BLaER1 treated with 17β-estradiol and CSF1 and Interleukin-3, amounts not matched to agents 10 nM and 100 nM (cell line): ENCODE results near the gene DEFB125.

Experiments
- H3K27ac ChIP-seq, 11 experiments: shearing (Covaris generic); formaldehyde crosslinking; 2 replicates each; pipeline ENCODE4 v1.8.1; 2022
- H3K27me3 ChIP-seq, 11 experiments: shearing (Covaris generic); formaldehyde crosslinking; 2 replicates each; pipeline ENCODE4 v1.8.1; 2022
- H3K36me3 ChIP-seq, 11 experiments: shearing (Covaris generic); formaldehyde crosslinking; 2 replicates each; pipeline ENCODE4 v1.8.1; 2022
- H3K4me1 ChIP-seq, 10 experiments: shearing (Covaris generic); formaldehyde crosslinking; 2 replicates each; pipeline ENCODE4 v1.8.1; 2022
- H3K4me2 ChIP-seq, 11 experiments: shearing (Covaris generic); formaldehyde crosslinking; 2 replicates each; pipeline ENCODE4 v1.8.1; 2022
- H3K4me3 ChIP-seq, 10 experiments: shearing (Covaris generic); formaldehyde crosslinking; 2 replicates each; pipeline ENCODE4 v1.8.1; 2022
- H3K9ac ChIP-seq, 11 experiments: shearing (Covaris generic); formaldehyde crosslinking; 2 replicates each; pipeline ENCODE4 v1.8.1; 2022
- H3K9me3 ChIP-seq, 11 experiments: shearing (Covaris generic); formaldehyde crosslinking; replicated peaks in 1 of 11; 2 replicates each; pipeline ENCODE4 v1.8.1; 2022
- H4K20me1 ChIP-seq, 11 experiments: shearing (Covaris generic); formaldehyde crosslinking; 2 replicates each; pipeline ENCODE4 v1.8.1; 2022
- Cebpa-rat ChIP-seq, 11 experiments: shearing (Covaris generic); IDR thresholded peaks; 2 replicates each; pipeline ENCODE4 v1.8.1; 2022

Gene DEFB125

GRCh38 chr20:87401-87800 lies at the start of gene DEFB125:
DEFB125 (plus strand) TSS chr20:87672; CDS start chr20:87710, 38 bp downstream.
- no peak within 1 kb of the TSS for H3K4me2 ChIP-seq
- H3K27ac ChIP-seq: no peak within 1 kb of the TSS
- no peak within 1 kb of the TSS for H3K4me3 ChIP-seq
- no peak for TF ChIP-seq Cebpa-rat (IDR thresholded peaks at IDR 0.05)
- H4K20me1 ChIP-seq: no peaks in the 10 kb centered on the region
- H3K4me1 ChIP-seq: no peaks in the 10 kb centered on the region
- peaks cover 0 to 17% (median 5%) of the 10 kb centered on the region in 11 experiments; a peak in 11 of 22 replicates for H3K9me3 ChIP-seq
- H3K36me3 ChIP-seq: no peaks in the 10 kb centered on the region
- H3K9ac ChIP-seq: no peak within 1 kb of the TSS
- H3K27me3 ChIP-seq: no peaks in the 10 kb centered on the region

- Histone ChIP-seq H3K36me3 (no peaks in the 10 kb centered on the region), H3K27me3 (no peaks in the 10 kb centered on the region), H3K4me2 (no peak overlapping the region), H3K4me3 (no peak overlapping the region), H3K4me1 (no peaks in the 10 kb centered on the region), H3K27ac (no peak overlapping the region), H4K20me1 (no peaks in the 10 kb centered on the region), H3K9me3 (peaks cover 35 to 46% (median 40%) of the 10 kb centered on the region in 11 experiments), H3K9ac (no peak overlapping the region)
- no peak for TF ChIP-seq Cebpa-rat (IDR thresholded peaks at IDR 0.05)
Observed at GRCh38 chr20:60035-60918, 27.2 kb upstream of the DEFB125 start.

GRCh38 chr20:61230-61629 lies 26.2 kb upstream of the DEFB125 start:
- no peak overlapping the region for H3K4me2 ChIP-seq
- TF ChIP-seq Cebpa-rat (IDR thresholded peaks at IDR 0.05): no peak
- H3K27ac ChIP-seq: no peak overlapping the region
- no peaks in the 10 kb centered on the region for H3K4me1 ChIP-seq
- no peak overlapping the region for H3K9ac ChIP-seq
- no peak overlapping the region for H3K4me3 ChIP-seq
- no peaks in the 10 kb centered on the region for H3K36me3 ChIP-seq
- H3K27me3 ChIP-seq: no peaks in the 10 kb centered on the region
- peaks cover 45 to 56% (median 49%) of the 10 kb centered on the region in 11 experiments for H3K9me3 ChIP-seq
- no peaks in the 10 kb centered on the region for H4K20me1 ChIP-seq

- Histone ChIP-seq H3K4me2 (no peak overlapping the region), H3K4me1 (no peaks in the 10 kb centered on the region), H3K27me3 (no peaks in the 10 kb centered on the region), H3K27ac (no peak overlapping the region), H3K9me3 (peaks cover 50 to 61% (median 55%) of the 10 kb centered on the region in 11 experiments), H4K20me1 (no peaks in the 10 kb centered on the region), H3K36me3 (no peaks in the 10 kb centered on the region), H3K4me3 (no peak overlapping the region), H3K9ac (no peak overlapping the region)
- TF ChIP-seq Cebpa-rat (IDR thresholded peaks at IDR 0.05): no peak
Observed at GRCh38 chr20:61757-62156, 25.7 kb upstream of the DEFB125 start.

- no peaks in the 10 kb centered on the region for H3K36me3 ChIP-seq
- H3K4me3 ChIP-seq: no peak overlapping the region
- H3K27ac ChIP-seq: no peak overlapping the region
- no peaks in the 10 kb centered on the region for H3K27me3 ChIP-seq
- no peak overlapping the region for H3K4me2 ChIP-seq
- H3K9ac ChIP-seq: no peak overlapping the region
- TF ChIP-seq Cebpa-rat (IDR thresholded peaks at IDR 0.05): no peak
- H3K9me3 ChIP-seq: peaks cover 54 to 65% (median 57%) of the 10 kb centered on the region in 11 experiments
- no peaks in the 10 kb centered on the region for H3K4me1 ChIP-seq
- H4K20me1 ChIP-seq: no peaks in the 10 kb centered on the region
Observed at GRCh38 chr20:62487-62886, 25.0 kb upstream of the DEFB125 start.

GRCh38 chr20:64026-64603 lies 23.4 kb upstream of the DEFB125 start:
- Histone ChIP-seq H3K27me3 (no peaks in the 10 kb centered on the region), H3K9me3 (peaks cover 54 to 65% (median 57%) of the 10 kb centered on the region in 11 experiments)

GRCh38 chr20:64766-65322 lies 22.6 kb upstream of the DEFB125 start:
- H3K4me2 ChIP-seq: no peak overlapping the region
- H3K27ac ChIP-seq: no peak overlapping the region
- H3K4me3 ChIP-seq: 0 out of 20 replicates have a peak overlapping the region, but pooled peaks of 1 of the 10 experiments have one; percentile 4
- H3K9ac ChIP-seq: no peak overlapping the region
- no peaks in the 10 kb centered on the region for H3K36me3 ChIP-seq
- no peaks in the 10 kb centered on the region for H4K20me1 ChIP-seq
- no peaks in the 10 kb centered on the region for H3K4me1 ChIP-seq
- no peaks in the 10 kb centered on the region for H3K27me3 ChIP-seq
- peaks cover 54 to 65% (median 57%) of the 10 kb centered on the region in 11 experiments for H3K9me3 ChIP-seq
- TF ChIP-seq Cebpa-rat (IDR thresholded peaks at IDR 0.05): no peak

More at GRCh38 chr20:64026-64603, 23.4 kb upstream of the DEFB125 start:
- no peak for TF ChIP-seq Cebpa-rat (IDR thresholded peaks at IDR 0.05)
- no peaks in the 10 kb centered on the region for H4K20me1 ChIP-seq
- no peaks in the 10 kb centered on the region for H3K36me3 ChIP-seq
- no peak overlapping the region for H3K4me3 ChIP-seq
- no peak overlapping the region for H3K9ac ChIP-seq
- H3K4me1 ChIP-seq: no peaks in the 10 kb centered on the region
- H3K27ac ChIP-seq: no peak overlapping the region
- no peak overlapping the region for H3K4me2 ChIP-seq

- Histone ChIP-seq H3K9me3 (peaks cover under 1 to 25% (median 15%) of the 10 kb centered on the region in 11 experiments; a peak in 19 of 22 replicates), H3K27me3 (no peaks in the 10 kb centered on the region), H3K4me1 (no peaks in the 10 kb centered on the region), H3K27ac (no peak overlapping the region), H3K36me3 (no peaks in the 10 kb centered on the region), H3K4me3 (no peak overlapping the region), H3K4me2 (no peak overlapping the region), H3K9ac (no peak overlapping the region), H4K20me1 (no peaks in the 10 kb centered on the region)
- TF ChIP-seq Cebpa-rat (IDR thresholded peaks at IDR 0.05): no peak
Observed at GRCh38 chr20:77231-77630, 10.2 kb upstream of the DEFB125 start.

- no peak overlapping the region for H3K27ac ChIP-seq
- no peaks in the 10 kb centered on the region for H3K27me3 ChIP-seq
- H3K9me3 ChIP-seq: peaks cover 0 to 25% (median 14%) of the 10 kb centered on the region in 11 experiments; a peak in 15 of 22 replicates
- H4K20me1 ChIP-seq: no peaks in the 10 kb centered on the region
- no peak overlapping the region for H3K4me3 ChIP-seq
- no peaks in the 10 kb centered on the region for H3K4me1 ChIP-seq
- H3K9ac ChIP-seq: no peak overlapping the region
- TF ChIP-seq Cebpa-rat (IDR thresholded peaks at IDR 0.05): no peak
- no peak overlapping the region for H3K4me2 ChIP-seq
- no peaks in the 10 kb centered on the region for H3K36me3 ChIP-seq
Observed at GRCh38 chr20:78338-78737, 9.1 kb upstream of the DEFB125 start.
